ENCODE results near the gene SLC44A3. TPM values are rescaled to one million over a fixed set of nuclear protein-coding genes. Genes with fewer than 3 reads are reported as not detected.

The SLC44A3 gene
- total and polyA plus RNA-seq, 2 of the 4 experiments (the other 2 are of a cell fraction), result 0.31 to 0.54 TPM

DNA sequence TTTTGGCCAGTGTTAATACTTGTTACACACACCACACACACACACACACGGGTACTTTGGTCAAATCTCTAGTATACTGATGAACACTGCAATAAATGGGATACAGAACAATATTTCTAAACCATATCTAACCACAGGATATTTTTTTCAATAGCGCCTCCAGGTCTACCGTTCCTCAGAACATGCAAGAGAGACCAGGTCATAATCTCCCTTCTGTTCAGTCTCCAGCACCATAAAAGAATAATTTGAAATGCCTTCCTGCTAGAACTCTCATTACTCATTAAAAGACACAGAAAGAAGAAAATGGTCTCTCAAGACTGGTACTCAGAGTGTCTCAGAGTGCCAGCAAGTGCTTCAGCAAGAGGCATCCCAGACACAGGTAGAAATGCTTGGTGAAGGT lies 11.5 kb upstream of the SLC44A3 start:
- Histone ChIP-seq H3K56ac (ENCODE audit: extremely low read depth, insufficient read depth, low read length) (no peak overlapping the region), H3K79me1 (ENCODE audit: low read depth in 1 of 2, low read length in 2 of 2) (no peaks in the 10 kb centered on the region), H4K91ac (ENCODE audit: insufficient read depth, low read depth, low read length) (no peak overlapping the region), H3K27ac (ENCODE audit: insufficient read depth, low read length) (no peak overlapping the region), H2AK9ac (replicated peaks; ENCODE audit: low read depth, low read length, poor library complexity) (no peak overlapping the region), H4K5ac (ENCODE audit: low read depth, low read length) (no peak overlapping the region), H3K27me3 (ENCODE audit: control insufficient read depth, insufficient read depth, low read length) (peaks cover 21% of the 10 kb centered on the region), H2BK20ac (ENCODE audit: low read depth, low read length) (no peak overlapping the region), H2BK5ac (ENCODE audit: low read depth, low read length, poor library complexity, severe bottlenecking) (no peak overlapping the region), H3K9ac (ENCODE audit: low read depth, low read length) (no peak overlapping the region), H3K23ac (ENCODE audit: low read depth, low read length) (no peak overlapping the region), H2AK5ac (ENCODE audit: low read depth, low read length) (no peak overlapping the region), H3K9me3 (ENCODE audit: control insufficient read depth, insufficient read depth, low read length) (peaks cover 5% of the 10 kb centered on the region), H3K4ac (ENCODE audit: low read depth, low read length) (no peak overlapping the region), H2BK120ac (ENCODE audit: low read depth, low read length) (no peak overlapping the region), H3K4me2 (ENCODE audit: low read depth, low read length) (no peak overlapping the region), H2BK15ac (ENCODE audit: low read depth, low read length) (no peak overlapping the region), H3K18ac (ENCODE audit: low read depth, low read length) (no peak overlapping the region), H3K36me3 (ENCODE audit: control insufficient read depth, insufficient read depth, low read length) (no peaks in the 10 kb centered on the region), H3K4me3 (ENCODE audit: insufficient read depth, low read depth, low read length) (no peak overlapping the region), H2AFZ (replicated peaks; ENCODE audit: low read length, poor library complexity) (no peak overlapping the region), H3K14ac (replicated peaks; ENCODE audit: low read depth, low read length) (no peak overlapping the region), H4K20me1 (ENCODE audit: insufficient read depth, low read length) (no peaks in the 10 kb centered on the region), H3K4me1 (ENCODE audit: control insufficient read depth, insufficient read depth, low read length) (peaks cover 8% of the 10 kb centered on the region), H3K9me1 (ENCODE audit: insufficient read depth, low read length) (0 out of 2 replicates have a peak, but pooled peaks cover 2% of the 10 kb centered on the region), H4K8ac (ENCODE audit: low read depth in 2 of 2, low read length in 2 of 2) (no peak overlapping the region)
- intact Hi-C loops (cut with micrococcal nuclease), result loop anchor here (10.0 kb wide), 2 partner anchors 784 to 904 kb away; partner anchors contain the start of gene GCLM
- POLR2A ChIA-PET (ENCODE audit: unreplicated experiment), result no interaction called here
- ATAC-seq (ENCODE audit: low read depth), result no peak
- 64% methylated on average over 2 of the region's 3 CpGs; no CpG with 5 or more reads in 1 of the 2 experiments for WGBS, 2 experiments (ENCODE audit: extremely low coverage in 2 of 2, insufficient read length in 1 of 2)
- no peak for DNase-seq
- in situ Hi-C loops (cut with MboI; ENCODE audit: low sequenced_read_pairs), result loop anchor here (25.0 kb wide), 1 partner anchor 746 kb away; no protein-coding TSS in a partner anchor
- BruUV-seq (replicated peaks), result no TSS peak
- CTCF ChIA-PET, result no interaction called here
- dilution Hi-C loops (cut with HindIII; ENCODE audit: low sequenced_read_pairs, unreplicated experiment), result no loop called here
- TF ChIP-seq CHD1 (IDR thresholded peaks at IDR 0.05; ENCODE audit: low read depth, low read length), result no peak
- TF ChIP-seq MAZ (IDR thresholded peaks at IDR 0.05; ENCODE audit: borderline replicate concordance, low read depth, low read length), result no peak
- TF ChIP-seq, protein P1, sequence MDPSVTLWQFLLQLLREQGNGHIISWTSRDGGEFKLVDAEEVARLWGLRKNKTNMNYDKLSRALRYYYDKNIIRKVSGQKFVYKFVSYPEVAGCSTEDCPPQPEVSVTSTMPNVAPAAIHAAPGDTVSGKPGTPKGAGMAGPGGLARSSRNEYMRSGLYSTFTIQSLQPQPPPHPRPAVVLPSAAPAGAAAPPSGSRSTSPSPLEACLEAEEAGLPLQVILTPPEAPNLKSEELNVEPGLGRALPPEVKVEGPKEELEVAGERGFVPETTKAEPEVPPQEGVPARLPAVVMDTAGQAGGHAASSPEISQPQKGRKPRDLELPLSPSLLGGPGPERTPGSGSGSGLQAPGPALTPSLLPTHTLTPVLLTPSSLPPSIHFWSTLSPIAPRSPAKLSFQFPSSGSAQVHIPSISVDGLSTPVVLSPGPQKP (IDR thresholded peaks at IDR 0.05; ENCODE audit: borderline replicate concordance, low read depth, low read length), result no peak
- TF ChIP-seq RFX5 (IDR thresholded peaks at IDR 0.05; ENCODE audit: low read depth, low read length), result no peak
- no peak for TF ChIP-seq SMC3 (IDR thresholded peaks at IDR 0.05; ENCODE audit: low read depth, low read length)
- TF ChIP-seq, protein P2, sequence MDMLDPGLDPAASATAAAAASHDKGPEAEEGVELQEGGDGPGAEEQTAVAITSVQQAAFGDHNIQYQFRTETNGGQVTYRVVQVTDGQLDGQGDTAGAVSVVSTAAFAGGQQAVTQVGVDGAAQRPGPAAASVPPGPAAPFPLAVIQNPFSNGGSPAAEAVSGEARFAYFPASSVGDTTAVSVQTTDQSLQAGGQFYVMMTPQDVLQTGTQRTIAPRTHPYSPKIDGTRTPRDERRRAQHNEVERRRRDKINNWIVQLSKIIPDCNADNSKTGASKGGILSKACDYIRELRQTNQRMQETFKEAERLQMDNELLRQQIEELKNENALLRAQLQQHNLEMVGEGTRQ (IDR thresholded peaks at IDR 0.05; ENCODE audit: low read depth, low read length), result no peak
- TF ChIP-seq RAD21 (IDR thresholded peaks at IDR 0.05; ENCODE audit: low read length), result no peak
- TF ChIP-seq BHLHE40 (IDR thresholded peaks at IDR 0.05; ENCODE audit: low read depth, low read length), result no peak
- no peak for TF ChIP-seq FOS (IDR thresholded peaks at IDR 0.05; ENCODE audit: low read depth, low read length)

All from IMR-90 (cell line).